HG02840 (cell line): ENCODE data around the gene PRKCD.

Source experiments
- ATAC-seq: cut with Tn5 transposase; IDR thresholded peaks from one replicate; pipeline ENCODE4 v1.9.1; 2021; ENCODE audit warnings: mild to moderate bottlenecking, moderate library complexity, moderate number of reproducible peaks; ENCODE audit not compliant: unreplicated experiment, low FRiP score

The PRKCD gene

DNA sequence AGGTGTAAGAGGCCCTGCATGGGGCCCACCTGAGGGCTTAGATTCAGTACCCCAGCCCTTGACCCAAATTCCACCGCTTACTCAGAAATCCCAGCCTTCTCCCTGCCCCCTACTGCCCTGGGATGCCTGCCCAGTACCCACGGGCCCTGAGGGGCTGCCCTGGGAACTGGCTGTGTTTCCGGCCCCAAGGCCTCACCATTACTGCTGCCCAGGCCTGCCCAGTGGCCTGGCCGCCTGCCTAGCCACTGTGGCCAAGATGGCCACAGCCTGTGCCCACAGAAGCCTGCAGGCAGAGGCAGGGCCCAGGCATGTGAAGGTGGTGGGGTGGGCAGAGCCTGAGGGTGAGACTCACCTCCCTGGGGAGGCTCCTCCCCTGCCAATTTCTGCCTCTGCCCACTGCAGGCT, 6.1 kb upstream of the PRKCD start:
- no peak for ATAC-seq

DNA sequence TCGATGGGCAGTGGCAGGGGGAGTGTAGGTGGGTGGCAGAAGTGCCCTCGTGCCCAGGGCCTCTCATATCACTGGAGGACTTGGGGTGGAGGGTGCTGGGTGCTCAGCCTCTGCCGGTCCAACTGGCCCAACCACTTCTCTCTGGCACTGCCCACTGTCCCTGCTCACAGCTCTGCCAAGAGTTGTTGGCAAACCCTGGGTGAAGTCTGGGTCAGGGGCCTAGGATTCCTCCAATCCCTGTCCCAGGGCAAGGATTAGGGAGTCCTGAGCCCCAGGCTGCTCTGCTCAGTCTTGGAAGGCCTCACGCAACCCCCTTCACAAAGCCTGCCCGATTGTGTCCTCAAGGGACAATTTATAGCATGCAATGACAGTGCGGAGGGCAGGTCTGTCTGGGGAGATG, 5.2 kb upstream of the PRKCD start:
- no peak for ATAC-seq

GRCh38 chr3:53156368-53156834, 4.6 kb upstream of the PRKCD start:
- no peak for ATAC-seq

DNA sequence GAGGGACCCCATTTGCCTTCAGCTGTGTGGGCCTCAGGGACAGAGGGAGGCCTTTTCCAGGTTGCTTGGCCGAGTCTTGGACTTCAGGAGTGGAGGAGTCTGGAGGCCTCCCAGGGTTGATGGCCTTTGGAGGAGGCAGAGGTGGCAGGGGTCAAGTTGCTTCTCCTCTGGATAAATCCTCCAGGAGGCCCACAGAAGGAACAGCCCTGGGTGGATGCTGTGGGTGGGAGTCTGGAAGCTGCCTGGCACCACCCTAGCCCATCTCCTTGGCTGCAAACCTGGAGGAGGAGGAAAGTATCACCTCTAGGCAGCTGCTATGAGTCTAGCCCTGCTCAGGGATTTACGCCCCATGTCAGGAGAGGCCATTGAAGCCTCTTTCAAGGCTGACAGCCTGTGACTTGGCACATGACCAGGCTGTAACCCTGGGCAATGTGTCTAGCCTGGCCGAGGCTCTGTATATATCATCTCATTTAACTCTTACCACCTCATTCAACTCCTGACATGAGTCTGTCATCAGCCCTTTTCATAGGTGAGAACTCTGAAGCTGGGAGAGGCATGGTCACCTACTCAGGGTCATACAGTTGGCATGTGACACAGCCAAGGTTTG, 2.9 kb upstream of the PRKCD start:
- no peak for ATAC-seq

GRCh38 chr3:53158765-53159155, 2.2 kb upstream of the PRKCD start:
- no peak for ATAC-seq

GRCh38 chr3:53159156-53160060, 1.6 kb upstream of the PRKCD start:
- no peak for ATAC-seq

DNA sequence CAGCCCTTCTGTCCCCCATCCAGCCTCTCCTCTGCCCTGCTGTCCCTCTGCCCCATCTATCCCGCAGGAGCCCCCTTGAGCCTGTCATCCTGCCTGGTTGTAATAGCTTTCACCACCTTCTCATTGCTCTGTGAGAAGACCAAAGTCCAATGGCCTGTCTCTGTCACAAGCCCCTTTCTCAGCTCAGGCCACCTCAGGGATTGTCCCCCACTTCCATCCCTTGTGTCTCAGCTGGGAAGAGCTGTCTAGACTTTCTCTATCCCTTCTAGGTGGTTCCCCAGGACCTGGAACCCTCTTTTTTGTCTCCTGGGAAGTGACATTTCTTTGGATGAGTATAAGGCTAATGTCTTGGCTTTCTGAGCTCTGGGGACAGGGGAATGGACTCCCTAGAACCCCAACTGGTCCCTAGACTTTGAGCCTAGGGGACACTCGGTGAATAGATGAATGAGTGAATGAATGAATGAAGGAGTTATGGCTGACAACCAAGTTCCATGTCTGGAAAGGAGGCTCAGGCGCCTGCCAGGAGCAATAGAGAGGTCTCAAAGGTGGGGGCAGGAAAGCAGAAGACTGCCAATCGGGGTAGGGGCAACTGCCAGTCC, 849 bp upstream of the PRKCD start:
- no peak for ATAC-seq

DNA sequence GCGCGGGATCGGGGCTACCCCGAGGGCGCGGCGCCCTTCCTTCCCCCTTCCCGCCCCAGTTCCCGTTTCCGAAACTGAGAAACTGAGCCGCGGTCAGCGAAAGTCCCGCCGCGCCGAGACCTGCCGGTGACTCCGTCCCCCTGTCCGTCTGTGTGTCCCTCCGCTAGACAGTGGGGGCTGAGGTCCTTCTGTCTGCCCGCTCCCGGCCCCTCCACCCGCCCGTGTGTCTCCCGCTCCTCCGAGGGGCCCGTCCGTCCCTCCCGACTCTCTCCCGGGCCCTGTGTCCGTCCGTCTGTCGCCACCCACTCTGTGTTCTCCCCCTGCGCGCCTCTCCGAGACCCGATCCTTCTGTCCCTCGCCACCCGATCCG, 426 bp downstream of the PRKCD start:
- ATAC-seq = no peak

- no peak for ATAC-seq
These were observed 1.0 kb downstream of the PRKCD start for GRCh38 chr3:53161820-53162671.

DNA sequence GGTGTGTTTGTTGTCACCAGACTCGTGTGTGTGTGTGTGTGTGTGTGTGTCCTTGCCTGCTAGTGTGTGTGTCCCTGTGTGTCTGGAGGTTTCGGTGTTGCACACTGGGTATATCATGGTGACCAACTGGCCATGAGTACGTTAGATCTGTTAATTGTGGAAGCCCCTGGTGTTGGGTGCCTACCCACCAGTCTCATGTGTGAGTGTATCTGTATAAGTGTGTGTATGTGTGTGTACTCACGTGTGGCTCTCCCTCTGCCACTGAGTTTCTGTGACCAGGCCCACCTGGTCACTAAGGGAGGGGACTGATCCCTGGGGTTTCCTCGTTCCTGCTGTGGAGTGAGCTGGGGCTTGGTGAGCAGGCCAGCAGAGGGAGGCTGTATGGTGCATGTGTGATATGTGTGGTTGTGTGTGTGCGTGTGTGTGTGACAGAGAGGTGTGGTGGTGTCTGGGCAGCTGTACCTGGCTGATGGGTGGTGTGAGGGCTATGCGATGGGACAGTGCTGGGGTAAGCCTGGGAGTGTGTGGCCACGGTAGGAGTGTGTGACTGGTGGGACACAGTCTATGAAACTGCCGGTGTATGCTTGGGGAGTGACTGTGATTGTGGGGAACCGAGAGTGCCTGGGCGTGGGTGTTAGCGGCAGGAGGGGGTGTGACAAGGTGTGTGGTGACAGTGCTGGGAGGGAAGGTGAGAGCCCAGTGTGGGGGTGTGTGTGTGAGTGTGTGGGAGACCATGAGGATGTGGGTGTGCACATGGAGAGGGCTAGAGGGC, 1.8 kb downstream of the PRKCD start:
- no peak for ATAC-seq

- no peak for ATAC-seq
These were observed 2.7 kb downstream of the PRKCD start for GRCh38 chr3:53163444-53164387.

GRCh38 chr3:53164911-53165310, 3.9 kb downstream of the PRKCD start:
- ATAC-seq = no peak

DNA sequence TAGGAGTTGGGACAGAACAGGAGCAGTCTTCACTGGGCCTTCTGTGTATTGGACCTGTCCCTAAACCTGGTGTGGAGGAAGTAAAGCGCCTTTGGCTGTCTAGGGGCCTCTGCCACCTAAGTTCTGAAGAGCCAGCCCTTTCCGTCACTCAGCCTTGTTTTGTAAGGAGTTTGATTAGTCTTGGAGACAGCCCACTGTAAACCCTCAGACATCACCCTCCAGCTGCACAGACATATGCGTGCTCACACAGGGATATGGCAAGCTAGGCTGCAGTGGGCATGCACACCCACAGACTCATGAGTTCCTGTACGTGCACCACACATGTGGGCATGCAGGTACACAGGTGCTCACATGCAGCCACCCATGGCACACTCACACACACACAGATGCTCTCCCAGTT, 5.2 kb downstream of the PRKCD start:
- ATAC-seq = no peak

DNA sequence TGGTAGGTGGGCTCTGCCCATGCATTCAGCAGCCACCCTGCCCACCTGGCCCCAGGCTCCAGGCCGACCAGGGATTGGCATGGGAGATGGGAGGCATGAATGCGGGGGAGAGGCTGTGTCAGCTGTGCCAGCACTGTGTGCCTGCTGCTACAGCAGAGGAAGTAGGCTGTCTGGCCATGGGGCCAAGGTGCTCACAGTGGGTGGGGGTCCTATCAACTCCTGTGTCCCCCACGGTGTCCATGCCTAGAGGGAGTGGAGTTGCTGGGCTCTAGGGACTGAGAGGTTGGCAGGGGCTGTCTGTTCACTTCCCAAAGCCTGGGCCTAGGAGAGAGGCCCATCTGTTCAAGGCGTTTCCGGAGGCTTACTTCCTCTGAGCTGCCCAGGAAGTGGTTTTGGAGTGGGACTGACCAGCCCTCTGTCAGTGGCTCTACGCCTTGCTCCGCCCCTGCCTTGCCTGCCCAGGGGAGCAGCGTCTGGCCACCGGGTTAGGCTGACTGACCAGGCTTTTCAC, 5.8 kb downstream of the PRKCD start:
- ATAC-seq = no peak

- no peak for ATAC-seq
These were observed 6.6 kb downstream of the PRKCD start for GRCh38 chr3:53167418-53168174.

DNA sequence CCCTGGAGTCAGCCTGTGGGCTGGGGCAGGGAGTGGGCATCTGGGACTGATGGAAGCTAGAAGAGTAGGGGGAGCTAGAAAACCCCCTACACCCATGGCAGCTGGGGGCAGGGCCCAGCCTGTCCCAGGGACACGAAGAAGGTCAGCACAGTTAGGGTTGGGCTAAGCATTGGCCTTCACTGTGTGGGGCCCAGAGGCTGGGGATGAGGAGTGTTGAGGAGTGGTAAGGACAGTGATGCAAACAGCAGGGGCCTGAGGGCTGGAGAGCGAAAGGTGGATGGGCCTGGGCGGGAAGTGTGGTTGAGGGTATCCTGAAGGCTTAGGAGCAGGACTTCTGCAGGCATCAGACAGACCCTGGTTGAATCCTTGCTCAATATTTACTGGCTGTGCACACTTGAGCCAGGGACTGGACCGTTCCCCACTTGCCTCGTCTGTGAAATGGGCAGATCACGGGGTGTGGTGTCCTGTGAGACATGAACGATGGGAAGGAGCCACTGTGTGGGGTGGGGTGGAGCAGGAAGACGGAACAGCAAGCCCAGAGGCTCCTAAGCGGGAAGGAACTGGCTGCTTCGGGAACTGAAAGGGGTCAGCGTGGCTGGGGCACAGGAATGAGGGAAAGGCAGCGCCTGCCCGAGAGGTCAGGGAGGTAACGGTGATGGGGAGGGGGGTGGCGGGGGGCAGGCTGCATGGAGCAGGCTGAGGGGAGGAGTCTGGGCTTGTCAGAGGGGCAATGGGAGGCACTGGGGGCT, 7.3 kb downstream of the PRKCD start:
- no peak for ATAC-seq
